ENCODE results near the gene NKD2.

DNA sequence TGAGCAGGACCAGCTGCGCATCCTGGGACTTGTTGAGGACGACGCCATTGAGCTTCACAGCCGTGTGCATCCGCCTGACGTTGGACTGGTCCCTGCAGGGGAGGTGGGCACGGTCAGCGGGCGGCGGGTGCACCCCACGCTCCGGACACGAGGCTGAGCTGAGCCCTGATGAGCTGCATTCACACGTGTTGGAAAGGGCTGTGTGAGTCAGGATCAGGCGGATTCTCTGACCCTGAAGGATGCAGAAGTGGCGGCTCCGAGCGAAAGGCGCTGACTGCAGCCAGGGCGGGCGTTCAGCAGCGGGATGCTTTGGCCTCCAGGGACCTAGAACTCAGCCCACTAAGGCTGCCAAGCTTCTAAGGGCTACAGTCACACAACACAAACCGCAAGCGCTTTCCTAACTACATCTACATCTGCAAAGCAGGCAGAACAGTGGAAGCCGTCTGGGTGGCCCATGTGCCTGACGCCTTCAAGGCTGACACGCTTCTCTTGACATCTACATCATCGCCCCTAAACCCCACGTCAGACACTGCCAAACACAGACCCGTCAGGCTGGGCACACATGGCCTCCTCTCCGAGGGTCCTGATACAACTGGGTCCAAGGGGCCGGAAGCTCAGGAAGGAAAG, 44.9 kb downstream of the NKD2 start:
- TF ChIP-seq, protein P1, sequence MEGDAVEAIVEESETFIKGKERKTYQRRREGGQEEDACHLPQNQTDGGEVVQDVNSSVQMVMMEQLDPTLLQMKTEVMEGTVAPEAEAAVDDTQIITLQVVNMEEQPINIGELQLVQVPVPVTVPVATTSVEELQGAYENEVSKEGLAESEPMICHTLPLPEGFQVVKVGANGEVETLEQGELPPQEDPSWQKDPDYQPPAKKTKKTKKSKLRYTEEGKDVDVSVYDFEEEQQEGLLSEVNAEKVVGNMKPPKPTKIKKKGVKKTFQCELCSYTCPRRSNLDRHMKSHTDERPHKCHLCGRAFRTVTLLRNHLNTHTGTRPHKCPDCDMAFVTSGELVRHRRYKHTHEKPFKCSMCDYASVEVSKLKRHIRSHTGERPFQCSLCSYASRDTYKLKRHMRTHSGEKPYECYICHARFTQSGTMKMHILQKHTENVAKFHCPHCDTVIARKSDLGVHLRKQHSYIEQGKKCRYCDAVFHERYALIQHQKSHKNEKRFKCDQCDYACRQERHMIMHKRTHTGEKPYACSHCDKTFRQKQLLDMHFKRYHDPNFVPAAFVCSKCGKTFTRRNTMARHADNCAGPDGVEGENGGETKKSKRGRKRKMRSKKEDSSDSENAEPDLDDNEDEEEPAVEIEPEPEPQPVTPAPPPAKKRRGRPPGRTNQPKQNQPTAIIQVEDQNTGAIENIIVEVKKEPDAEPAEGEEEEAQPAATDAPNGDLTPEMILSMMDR (conservative IDR thresholded peaks at IDR 0.05; ENCODE audit: low read length): no peak
- TF ChIP-seq EZH2phosphoT487 (IDR thresholded peaks at IDR 0.05; ENCODE audit: borderline replicate concordance, low read depth, low read length): no peak

All from OCI-LY7 (cell line).